Endothelial cell of umbilical vein (primary cell): ENCODE results near the gene FRMPD1.

Experiments used
- CTCF ChIP-seq, 2 donors: IDR thresholded peaks; 1 replicate in 1 of 2; 2 replicates in 1 of 2; pipeline ENCODE4 v1.5.1; 2011; ENCODE audit warnings: low read length in 2 of 2, mild to moderate bottlenecking in 2 of 2, moderate library complexity in 2 of 2, control low read depth in 1 of 2, inconsistent platforms in 1 of 2, low read depth in 1 of 2; ENCODE audit not compliant: insufficient read depth in 1 of 2; ENCODE audit errors: extremely low read depth in 1 of 2
- EZH2 ChIP-seq: IDR thresholded peaks from 2 replicates; pipeline ENCODE4 v1.6.1; 2012; ENCODE audit warnings: borderline replicate concordance, low read depth, mild to moderate bottlenecking, moderate library complexity, low read length, inconsistent platforms; ENCODE audit not compliant: severe bottlenecking
- FOS ChIP-seq: IDR thresholded peaks from 2 replicates; pipeline ENCODE4 v1.6.1; 2011; ENCODE audit warnings: mild to moderate bottlenecking, low read length, moderate library complexity, borderline replicate concordance; ENCODE audit not compliant: insufficient read depth
- GATA2 ChIP-seq: IDR thresholded peaks from 2 replicates; pipeline ENCODE4 v1.7.0; 2011; ENCODE audit warnings: low read depth, mild to moderate bottlenecking, moderate library complexity, mixed read lengths, low read length; ENCODE audit not compliant: insufficient read length, insufficient read depth
- JUN ChIP-seq: IDR thresholded peaks from 2 replicates; pipeline ENCODE4 v1.6.1; 2011; ENCODE audit warnings: borderline replicate concordance, low read depth; ENCODE audit not compliant: insufficient read length, insufficient read depth
- MAX ChIP-seq: IDR thresholded peaks from 2 replicates; pipeline ENCODE4 v1.6.1; 2011; ENCODE audit not compliant: insufficient read depth, insufficient read length
- POLR2A ChIP-seq: IDR thresholded peaks from 2 replicates; pipeline ENCODE4 v1.6.1; 2012; ENCODE audit warnings: low read depth, mild to moderate bottlenecking, control low read depth, low read length
- POLR2AphosphoS5 ChIP-seq: IDR thresholded peaks from 2 replicates; pipeline ENCODE4 v1.6.1; 2012; ENCODE audit warnings: low read depth, mild to moderate bottlenecking, control low read depth, low read length, moderate library complexity; ENCODE audit not compliant: insufficient read depth

GRCh38 chr9:37626708-37627292, 24.0 kb upstream of the FRMPD1 start:
- TF ChIP-seq CTCF (IDR thresholded peaks at IDR 0.05; ENCODE audit: extremely low read depth in 1 of 2, insufficient read depth in 1 of 2, low read depth in 1 of 2, low read length in 2 of 2): no peak
- no peak for TF ChIP-seq MAX
- TF ChIP-seq POLR2AphosphoS5: no peak
- TF ChIP-seq FOS: no peak
- TF ChIP-seq POLR2A: no peak
- TF ChIP-seq EZH2: no peak
- no peak for TF ChIP-seq JUN
- TF ChIP-seq GATA2: no peak
